ENCODE results near the gene LRRC3. TPM values are rescaled to one million over a fixed set of nuclear protein-coding genes. Genes with fewer than 3 reads are reported as not detected.
A peak's percentile ranks its signal among the peaks of the same experiment; 100 is the strongest.
"Not testable (repeated sequence)": the region's sequence is repeated elsewhere in the genome, so short reads cannot be mapped to it uniquely, and the experiment has no call there.

Gene LRRC3
- total RNA-seq = 3.3 TPM
- long read RNA-seq, full-length matches to known transcripts = 3 of 6 reads
- long read RNA-seq, partial matches to known transcripts = 0 of 6 reads
- long read RNA-seq, other reads (novel, unspliced or antisense) = 3 of 6 reads

- intact Hi-C loops (cut with DNase I) = no loop called here
- DNase-seq (ENCODE audit: missing footprints) (peak; percentile 96), ATAC-seq (peak; percentile 81)
These were observed at the start of gene LRRC3 for GRCh38 chr21:44454747-44455523. TSS of gene LRRC3 (plus strand) at chr21:44455510. CDS start at chr21:44456645, 1,135 bp downstream.

GRCh38 chr21:44405948-44406872 is 49.1 kb upstream of the LRRC3 start:
- intact Hi-C loops (cut with DNase I) = no loop called here
- DNase-seq (ENCODE audit: missing footprints) (no peak), ATAC-seq (no peak)

DNA sequence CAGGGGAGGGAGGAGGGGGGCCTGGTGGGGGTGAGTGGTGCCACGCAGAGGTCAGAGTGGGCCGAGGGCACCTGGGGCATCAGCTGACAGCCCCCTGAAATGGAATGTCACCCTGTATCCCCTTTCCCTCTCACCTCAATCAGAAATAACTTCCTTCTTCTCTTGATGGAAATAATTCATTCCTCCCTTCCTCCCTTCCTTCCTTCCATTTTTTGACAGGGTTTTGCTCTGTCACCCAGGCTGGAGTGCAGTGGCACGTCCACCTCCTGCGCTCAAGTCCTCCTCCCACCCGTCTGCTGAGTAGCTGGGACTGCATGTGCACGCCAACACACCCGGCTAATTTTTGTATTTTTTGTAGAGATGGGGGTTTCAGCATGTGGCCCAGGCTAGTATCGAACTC is 48.4 kb upstream of the LRRC3 start:
- no peak for ATAC-seq
- no peak for DNase-seq (ENCODE audit: missing footprints)
- intact Hi-C loops (cut with DNase I) = no loop called here

GRCh38 chr21:44407493-44407892 is 47.8 kb upstream of the LRRC3 start:
- no peak for ATAC-seq
- DNase-seq (ENCODE audit: missing footprints) = no peak
- intact Hi-C loops (cut with DNase I) = no loop called here

- DNase-seq (ENCODE audit: missing footprints) (no peak), ATAC-seq (no peak)
- intact Hi-C loops (cut with DNase I) = no loop called here
These were observed 47.1 kb upstream of the LRRC3 start for GRCh38 chr21:44408226-44408625.

- ATAC-seq (no peak), DNase-seq (ENCODE audit: missing footprints) (no peak)
- intact Hi-C loops (cut with DNase I) = no loop called here
These were observed 41.6 kb upstream of the LRRC3 start for GRCh38 chr21:44413566-44414290.

- ATAC-seq (no peak), DNase-seq (ENCODE audit: missing footprints) (no peak)
- intact Hi-C loops (cut with DNase I) = no loop called here
These were observed 40.8 kb upstream of the LRRC3 start for GRCh38 chr21:44414291-44415072.

DNA sequence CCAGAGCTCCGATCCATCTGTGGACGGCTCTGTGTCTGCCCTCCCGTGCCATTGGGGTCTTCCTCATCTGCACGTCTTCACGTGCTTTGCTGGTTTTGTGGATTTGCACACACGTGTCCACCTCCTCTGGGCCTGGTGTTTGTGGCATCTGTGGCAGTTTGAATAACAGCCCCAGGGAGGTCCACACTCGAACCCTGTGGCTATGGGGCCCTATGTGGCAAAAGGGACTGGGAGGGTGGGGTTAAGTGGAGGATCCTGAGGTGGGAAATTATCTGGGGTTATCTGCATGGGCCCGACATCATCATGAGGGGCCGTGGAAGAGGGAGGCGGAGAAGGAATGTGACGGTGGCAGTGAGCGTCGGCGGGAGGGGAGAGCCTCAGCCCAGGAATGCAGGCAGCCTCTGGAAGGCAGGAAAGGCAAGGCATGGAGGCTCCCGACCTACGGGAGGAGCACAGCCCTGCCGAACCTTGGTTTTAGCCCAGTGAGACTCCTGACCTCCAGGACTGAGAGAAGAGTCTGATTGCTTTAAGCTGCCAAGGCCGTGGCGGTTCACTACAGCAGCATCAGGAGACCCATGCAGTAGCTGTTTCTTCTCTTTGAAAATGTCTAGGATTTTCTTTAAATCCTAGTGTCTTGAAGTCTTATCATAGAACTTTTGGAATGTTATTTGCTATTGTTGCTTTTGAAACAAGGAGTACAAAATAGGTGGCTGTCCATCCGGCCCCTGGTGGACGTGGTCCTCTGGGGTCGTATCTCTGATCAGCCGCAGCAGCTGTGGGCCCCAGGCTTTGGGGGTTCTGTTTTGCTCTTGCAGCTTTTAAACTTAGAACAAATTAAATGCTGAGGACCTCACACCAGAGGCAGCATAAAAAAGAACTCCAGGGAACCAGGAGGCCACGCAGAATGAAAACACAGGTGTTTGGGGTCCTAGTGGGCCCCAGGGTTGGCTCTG is 40.0 kb upstream of the LRRC3 start:
- intact Hi-C loops (cut with DNase I) = no loop called here
- ATAC-seq = no peak
- no peak for DNase-seq (ENCODE audit: missing footprints)

GRCh38 chr21:44416193-44416592 is 39.1 kb upstream of the LRRC3 start:
- intact Hi-C loops (cut with DNase I) = no loop called here
- DNase-seq (ENCODE audit: missing footprints) (no peak), ATAC-seq (no peak)

- DNase-seq (ENCODE audit: missing footprints) = peak; percentile 9
- ATAC-seq; intact Hi-C loops (cut with DNase I): not testable (repeated sequence)
These were observed 37.6 kb upstream of the LRRC3 start for GRCh38 chr21:44417621-44418107.

DNA sequence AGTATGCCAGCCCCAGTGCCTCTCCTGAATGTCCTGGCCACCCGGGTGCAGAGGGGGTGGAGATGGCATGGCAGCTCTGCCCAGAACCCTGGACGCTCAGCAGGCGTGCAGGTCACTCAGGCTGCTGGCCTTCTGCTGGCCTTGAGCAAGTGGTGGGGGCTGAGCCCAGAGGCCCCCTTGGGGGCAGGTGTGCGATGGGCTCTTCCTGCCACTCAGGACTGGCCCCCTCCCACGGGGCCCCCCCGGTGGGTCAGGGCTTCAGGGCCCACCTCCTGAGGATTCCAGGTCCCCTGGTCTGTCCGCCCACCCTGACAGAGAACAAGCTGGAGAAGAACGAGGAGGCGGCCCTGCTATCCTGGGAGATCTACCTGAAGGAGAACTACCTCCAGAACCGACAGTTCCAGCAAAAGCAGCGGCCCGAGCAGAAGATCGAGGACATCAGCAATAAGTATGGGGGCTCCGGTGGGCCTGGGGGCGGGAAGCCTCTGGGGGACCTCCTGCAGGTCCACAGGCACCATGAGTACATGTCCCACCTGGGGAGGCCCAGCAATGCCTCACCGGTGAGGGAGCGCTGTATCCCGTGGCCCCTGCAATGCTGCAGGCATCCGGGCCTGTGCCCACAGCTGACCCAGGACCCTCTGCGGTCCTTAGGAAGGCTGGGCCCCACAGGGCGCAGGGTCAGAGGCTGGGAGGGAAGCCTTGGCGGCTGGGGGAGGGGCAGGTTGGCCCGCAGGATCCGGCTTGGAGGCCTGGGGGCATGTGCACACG is 37.0 kb upstream of the LRRC3 start:
- peak; percentile 11 for DNase-seq (ENCODE audit: missing footprints)
- no peak for ATAC-seq
- intact Hi-C loops (cut with DNase I) = no loop called here

GRCh38 chr21:44418876-44419230 is 36.5 kb upstream of the LRRC3 start:
- DNase-seq (ENCODE audit: missing footprints) = peak; percentile 9
- intact Hi-C loops (cut with DNase I) = no loop called here

DNA sequence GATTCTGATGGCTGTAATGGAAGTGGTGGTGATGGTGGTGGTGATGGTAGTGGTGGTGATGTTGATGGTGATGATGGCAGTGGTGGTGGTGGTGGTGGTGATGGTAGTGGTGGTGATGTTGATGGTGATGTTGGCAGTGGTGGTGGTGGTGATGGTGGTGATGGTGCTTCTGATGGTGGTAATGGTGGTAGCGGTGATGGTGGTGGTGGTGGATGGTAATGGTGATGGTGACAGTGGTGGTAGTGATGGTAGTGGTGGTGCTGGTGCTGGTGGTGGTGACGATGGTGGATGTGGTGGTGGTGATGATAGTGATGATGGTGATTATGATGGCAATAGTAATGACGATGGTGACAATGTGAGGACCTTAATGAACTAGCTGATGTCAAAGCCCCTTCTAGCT is 35.6 kb upstream of the LRRC3 start:
- intact Hi-C loops (cut with DNase I) = no loop called here
- peak; percentile 3 for DNase-seq (ENCODE audit: missing footprints)
- ATAC-seq = no peak

More at GRCh38 chr21:44418876-44419230, 36.5 kb upstream of the LRRC3 start:
- ATAC-seq = no peak

- intact Hi-C loops (cut with DNase I) = no loop called here
- DNase-seq (ENCODE audit: missing footprints) = peak; percentile 22
- ATAC-seq = no peak
These were observed 34.7 kb upstream of the LRRC3 start for GRCh38 chr21:44420416-44421205.

DNA sequence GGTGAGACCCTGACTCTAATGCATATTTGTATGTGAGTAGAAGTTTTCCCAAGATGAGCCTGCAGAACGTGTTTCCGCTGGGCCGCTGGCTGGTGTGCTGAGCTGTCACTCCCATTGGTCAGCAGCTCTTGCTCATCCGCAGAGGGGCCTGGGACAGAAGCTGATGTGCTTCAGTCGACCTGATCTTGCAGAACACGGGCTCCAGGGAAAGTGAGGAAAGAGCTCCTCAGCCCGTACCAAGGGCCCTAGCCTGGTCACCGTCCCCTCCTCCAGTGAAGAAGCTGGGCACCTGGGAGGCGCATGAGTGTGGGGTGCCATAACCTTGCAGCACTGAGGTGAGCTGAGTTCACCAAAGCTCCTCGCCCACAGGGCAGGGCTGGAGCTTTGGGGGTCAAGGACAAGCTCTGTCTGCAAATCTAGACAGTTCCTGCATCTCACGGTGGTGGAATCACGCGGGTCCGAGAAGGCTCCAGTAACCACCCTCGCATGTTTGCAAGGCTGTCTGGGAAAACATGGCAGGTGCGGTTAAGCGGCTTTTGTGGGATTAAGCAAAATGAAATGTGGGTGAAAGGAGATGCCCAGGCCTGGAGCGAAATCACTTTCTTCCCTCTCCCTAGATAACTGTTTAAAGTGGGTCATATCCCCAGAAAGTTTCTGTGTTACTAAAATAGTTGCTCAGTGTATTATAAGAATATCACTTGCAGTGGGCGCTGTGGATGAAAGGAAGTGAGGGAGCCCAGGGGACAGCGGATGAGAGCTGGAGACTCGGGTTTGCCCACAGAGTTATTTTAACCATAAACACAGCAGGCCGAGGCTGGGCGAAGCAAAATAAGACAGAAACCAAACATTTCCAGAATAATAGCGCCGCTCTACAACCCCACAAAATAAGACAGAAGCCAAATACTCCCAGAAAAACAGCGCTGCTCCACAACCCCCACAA is 33.1 kb upstream of the LRRC3 start:
- no peak for ATAC-seq
- peak; percentile 25 for DNase-seq (ENCODE audit: missing footprints)
- intact Hi-C loops (cut with DNase I) = no loop called here

Data from Right ventricle myocardium inferior (tissue), 1 donor.